HG03378 (cell line): ENCODE measurements around the gene GH1.
"Not testable (repeated sequence)": the region's sequence is repeated elsewhere in the genome, so short reads cannot be mapped to it uniquely, and the experiment has no call there.

Experiments used
- ATAC-seq: cut with Tn5 transposase; IDR thresholded peaks from one replicate; pipeline ENCODE4 v1.9.1; 2021; ENCODE audit warnings: mild to moderate bottlenecking, moderate library complexity; ENCODE audit not compliant: unreplicated experiment

The GH1 gene

GRCh38 chr17:63928172-63928666, 9.6 kb upstream of the GH1 start:
- ATAC-seq = no peak

- no peak for ATAC-seq
These were observed 9.0 kb upstream of the GH1 start for GRCh38 chr17:63927464-63928171.

GRCh38 chr17:63926164-63926563, 7.5 kb upstream of the GH1 start:
- ATAC-seq = no peak

GRCh38 chr17:63925615-63926014, 7.0 kb upstream of the GH1 start:
- ATAC-seq = no peak

GRCh38 chr17:63922402-63922801, 3.8 kb upstream of the GH1 start:
- peak; percentile 54 for ATAC-seq

GRCh38 chr17:63920779-63921178, 2.1 kb upstream of the GH1 start:
- not testable (repeated sequence) for ATAC-seq

GRCh38 chr17:63920050-63920449, 1.4 kb upstream of the GH1 start:
- ATAC-seq = not testable (repeated sequence)

GRCh38 chr17:63919311-63919723, 678 bp upstream of the GH1 start:
- ATAC-seq = peak; percentile 50

- no peak for ATAC-seq
These were observed 334 bp downstream of the GH1 start for GRCh38 chr17:63918305-63918704.

GRCh38 chr17:63917646-63918045, 993 bp downstream of the GH1 start:
- no peak for ATAC-seq

GRCh38 chr17:63917206-63917605, 1.4 kb downstream of the GH1 start:
- not testable (repeated sequence) for ATAC-seq

GRCh38 chr17:63916566-63917185, 2.0 kb downstream of the GH1 start:
- no peak for ATAC-seq

GRCh38 chr17:63915753-63916152, 2.9 kb downstream of the GH1 start:
- ATAC-seq = not testable (repeated sequence)

GRCh38 chr17:63914471-63914870, 4.2 kb downstream of the GH1 start:
- ATAC-seq = no peak

GRCh38 chr17:63911657-63912100, 7.0 kb downstream of the GH1 start:
- ATAC-seq = no peak

- ATAC-seq = no peak
These were observed 7.5 kb downstream of the GH1 start, which contains the start of gene CSHL1 for GRCh38 chr17:63911041-63911635. TSS of gene CSHL1 (minus strand) at chr17:63911258. CDS start at chr17:63911196, 62 bp downstream.

GRCh38 chr17:63910096-63910495, 8.5 kb downstream of the GH1 start:
- no peak for ATAC-seq

GRCh38 chr17:63909586-63909985, 9.1 kb downstream of the GH1 start:
- not testable (repeated sequence) for ATAC-seq

- ATAC-seq = not testable (repeated sequence)
These were observed 11.4 kb downstream of the GH1 start for GRCh38 chr17:63907161-63907778.

- ATAC-seq = not testable (repeated sequence)
These were observed 13.8 kb downstream of the GH1 start for GRCh38 chr17:63904796-63905195.

GRCh38 chr17:63903787-63904201, 14.8 kb downstream of the GH1 start:
- ATAC-seq = not testable (repeated sequence)
